HepG2 (cell line): ENCODE results near the gene CATSPERD. TPM values are rescaled to one million over a fixed set of nuclear protein-coding genes. Genes with fewer than 3 reads are reported as not detected.

Experiments
- AGO1 ChIP-seq: fragments of 200-400 bp; formaldehyde crosslinking; IDR thresholded peaks from 2 replicates; pipeline ENCODE4 v1.6.1; 2017; ENCODE audit warnings: mild to moderate bottlenecking, low read depth, low read length, moderate library complexity; ENCODE audit not compliant: poor library complexity, severe bottlenecking
- BRCA1 ChIP-seq: sonication (generic); formaldehyde crosslinking; IDR thresholded peaks from 2 replicates; pipeline ENCODE4 v1.4.0; 2020; ENCODE audit warnings: missing genetic modification reagents
- CBFB ChIP-seq: sonication (generic); formaldehyde crosslinking; IDR thresholded peaks from 2 replicates; pipeline ENCODE4 v1.4.0; 2020; ENCODE audit warnings: missing genetic modification reagents
- FOSL1 ChIP-seq: sonication (generic); formaldehyde crosslinking; IDR thresholded peaks from 2 replicates; pipeline ENCODE4 v1.9.0; 2021; ENCODE audit warnings: missing genetic modification reagents, borderline replicate concordance
- HDAC6 ChIP-seq: fragments of 200-600 bp; sonication (generic); IDR thresholded peaks from 2 replicates; pipeline ENCODE4 v1.7.0; 2017; ENCODE audit warnings: mild to moderate bottlenecking, antibody characterized with exemption, low read length, low read depth
- HHEX ChIP-seq: IDR thresholded peaks from 2 replicates; pipeline ENCODE4 v1.6.1; 2016; ENCODE audit warnings: control low read depth
- HINFP ChIP-seq: sonication (generic); formaldehyde crosslinking; IDR thresholded peaks from 2 replicates; pipeline ENCODE4 v1.4.0; 2020; ENCODE audit warnings: low read depth, mild to moderate bottlenecking, missing genetic modification reagents
- KLF12 ChIP-seq: sonication (generic); formaldehyde crosslinking; IDR thresholded peaks from 2 replicates; pipeline ENCODE4 v1.4.0; 2020; ENCODE audit warnings: missing genetic modification reagents, borderline replicate concordance
- MLLT10 ChIP-seq: sonication (generic); formaldehyde crosslinking; IDR thresholded peaks from 2 replicates; pipeline ENCODE4 v1.4.0; 2020; ENCODE audit warnings: missing genetic modification reagents
- NFKB2 ChIP-seq: sonication (generic); formaldehyde crosslinking; IDR thresholded peaks from 2 replicates; pipeline ENCODE4 v1.4.0; 2020; ENCODE audit warnings: missing genetic modification reagents, borderline replicate concordance
- NR2F1 ChIP-seq, 2 experiments: fragments of 450-650 bp in 1 of 2; formaldehyde crosslinking in 1 of 2; IDR thresholded peaks; 2 replicates each; pipeline versions ENCODE4 v1.5.0 to v1.6.1; 2016 to 2020; ENCODE audit warnings: mild to moderate bottlenecking in 1 of 2, missing compliant biosample characterization in 1 of 2, missing genetic modification reagents in 1 of 2, moderate library complexity in 1 of 2
- PHF20 ChIP-seq: sonication (generic); formaldehyde crosslinking; IDR thresholded peaks from 2 replicates; pipeline ENCODE4 v1.5.0; 2020; ENCODE audit warnings: mild to moderate bottlenecking, missing genetic modification reagents
- RBM39 ChIP-seq: fragments of 200-400 bp; formaldehyde crosslinking; IDR thresholded peaks from one replicate; pipeline ENCODE4 v1.6.1; 2018; ENCODE audit warnings: antibody characterized with exemption, mild to moderate bottlenecking, low read depth, low read length; ENCODE audit not compliant: poor library complexity, severe bottlenecking
- SCMH1 ChIP-seq: sonication (generic); formaldehyde crosslinking; IDR thresholded peaks from 2 replicates; pipeline ENCODE4 v1.9.0; 2021; ENCODE audit warnings: missing genetic modification reagents, mild to moderate bottlenecking, borderline replicate concordance
- SIX4 ChIP-seq: sonication (generic); formaldehyde crosslinking; IDR thresholded peaks from 2 replicates; pipeline ENCODE4 v1.4.0; 2020; ENCODE audit warnings: missing genetic modification reagents
- SP1 ChIP-seq, 2 experiments: fragments of 450-650 bp in 1 of 2; sonication (generic) in 1 of 2; formaldehyde crosslinking in 1 of 2; IDR thresholded peaks; 2 replicates each; pipeline versions ENCODE4 v1.4.0 to v1.6.1; 2016 to 2020; ENCODE audit warnings: missing genetic modification reagents in 1 of 2
- TCF12 ChIP-seq, 2 experiments: fragments of 450-650 bp in 1 of 2; sonication (generic) in 1 of 2; formaldehyde crosslinking in 1 of 2; IDR thresholded peaks; 2 replicates each; pipeline versions ENCODE4 v1.6.1 to v1.8.0; 2017 to 2022; ENCODE audit warnings: antibody characterized with exemption in 1 of 2, mild to moderate bottlenecking in 1 of 2, missing genetic modification reagents in 1 of 2, moderate library complexity in 1 of 2
- XBP1 ChIP-seq: sonication (generic); formaldehyde crosslinking; IDR thresholded peaks from 2 replicates; pipeline ENCODE4 v1.5.0; 2020; ENCODE audit warnings: missing genetic modification reagents
- ZFAT ChIP-seq: sonication (generic); formaldehyde crosslinking; conservative IDR thresholded peaks from 2 replicates; pipeline ENCODE4 v1.8.1; 2023; ENCODE audit warnings: missing genetic modification reagents, inconsistent platforms
- ZNF10 ChIP-seq: sonication (generic); formaldehyde crosslinking; IDR thresholded peaks from 2 replicates; pipeline ENCODE4 v1.4.0; 2020; ENCODE audit warnings: mild to moderate bottlenecking, low read depth, missing genetic modification reagents, borderline replicate concordance
- ZNF251 ChIP-seq: sonication (generic); formaldehyde crosslinking; IDR thresholded peaks from 2 replicates; pipeline ENCODE4 v1.9.0; 2021; ENCODE audit warnings: mild to moderate bottlenecking, missing genetic modification reagents
- ZNF788 ChIP-seq: sonication (generic); formaldehyde crosslinking; IDR thresholded peaks from 2 replicates; pipeline ENCODE4 v1.5.0; 2020; ENCODE audit warnings: mild to moderate bottlenecking, missing genetic modification reagents, borderline replicate concordance
- polyA plus RNA-seq, 8 experiments: library from polyadenylated mRNA; depleted of rRNA in 3 of 8; stranded (reverse) in 7 of 8; unstranded in 1 of 8; fragments of >200 nt; fragmentation: Illumina TruSeq in 4 of 8; extraction: Trizol in 4 of 8; gene quantifications; 2 replicates each; pipeline versions ENCODE4 v1.2.1 to v1.2.3, GENCODE V29; 2011 to 2016; ENCODE audit warnings: low read depth in 4 of 8, missing spikeins in 1 of 8, mixed read lengths in 1 of 8; ENCODE audit not compliant: insufficient read depth in 1 of 8
- total RNA-seq, 5 experiments: library from RNA; depleted of rRNA; stranded (reverse); fragments of >200 nt; fragmentation: Illumina TruSeq; extraction: Trizol; gene quantifications; 2 replicates each; pipeline ENCODE4 v1.2.3, GENCODE V29; 2016; ENCODE audit warnings: low read depth in 1 of 5
- TF ChIP-seq, protein P1 (sequence below): sonication (generic); formaldehyde crosslinking; IDR thresholded peaks from 2 replicates; pipeline ENCODE4 v1.4.0; 2020; ENCODE audit warnings: missing genetic modification reagents
- TF ChIP-seq, protein P2 (sequence below): IDR thresholded peaks from 2 replicates; pipeline ENCODE4 v1.6.1; 2016; ENCODE audit warnings: missing genetic modification reagents, missing compliant biosample characterization
- TF ChIP-seq, protein P3 (sequence below): sonication (generic); formaldehyde crosslinking; IDR thresholded peaks from 2 replicates; pipeline ENCODE4 v1.9.0; 2021; ENCODE audit warnings: missing genetic modification reagents, borderline replicate concordance

CATSPERD gene
- total and polyA plus RNA-seq, 2 of the 13 experiments (the other 11 are each of a cell fraction or from before 2014, with no cell fraction given) = 0.04 TPM; not detected in 1

- no peak for TF ChIP-seq XBP1 (CRISPR knock-in tag)
- no peak for TF ChIP-seq HHEX (CRISPR knock-in tag)
- TF ChIP-seq, protein P1, sequence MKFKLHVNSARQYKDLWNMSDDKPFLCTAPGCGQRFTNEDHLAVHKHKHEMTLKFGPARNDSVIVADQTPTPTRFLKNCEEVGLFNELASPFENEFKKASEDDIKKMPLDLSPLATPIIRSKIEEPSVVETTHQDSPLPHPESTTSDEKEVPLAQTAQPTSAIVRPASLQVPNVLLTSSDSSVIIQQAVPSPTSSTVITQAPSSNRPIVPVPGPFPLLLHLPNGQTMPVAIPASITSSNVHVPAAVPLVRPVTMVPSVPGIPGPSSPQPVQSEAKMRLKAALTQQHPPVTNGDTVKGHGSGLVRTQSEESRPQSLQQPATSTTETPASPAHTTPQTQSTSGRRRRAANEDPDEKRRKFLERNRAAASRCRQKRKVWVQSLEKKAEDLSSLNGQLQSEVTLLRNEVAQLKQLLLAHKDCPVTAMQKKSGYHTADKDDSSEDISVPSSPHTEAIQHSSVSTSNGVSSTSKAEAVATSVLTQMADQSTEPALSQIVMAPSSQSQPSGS (CRISPR knock-in tag) = peak; percentile 47
- TF ChIP-seq ZNF788 (CRISPR knock-in tag) = peak; percentile 54; the same call in 1 of the 2 replicates
- no peak for TF ChIP-seq TCF12 (IDR thresholded peaks at IDR 0.05)
- TF ChIP-seq TCF12 (CRISPR knock-in tag; IDR thresholded peaks at IDR 0.05) = peak; percentile 95
- TF ChIP-seq FOSL1 (CRISPR knock-in tag) = peak; percentile 76
- TF ChIP-seq SP1 (IDR thresholded peaks at IDR 0.05) = no peak; the same call in 1 of the 2 replicates
- peak; percentile 67 for TF ChIP-seq SP1 (CRISPR knock-in tag; IDR thresholded peaks at IDR 0.05)
- TF ChIP-seq SIX4 (CRISPR knock-in tag) = peak; percentile 67; the same call in 1 of the 2 replicates
- no peak for TF ChIP-seq KLF12
- TF ChIP-seq MLLT10 (CRISPR knock-in tag) = no peak
- TF ChIP-seq ZFAT (CRISPR knock-in tag) = no peak
- TF ChIP-seq ZNF10 (CRISPR knock-in tag) = no peak
- no peak for TF ChIP-seq SCMH1 (CRISPR knock-in tag)
- TF ChIP-seq NFKB2 = no peak; the same call in 1 of the 2 replicates
- no peak for TF ChIP-seq BRCA1 (CRISPR knock-in tag)
- peak; percentile 18; the same call in 1 of the 2 replicates for TF ChIP-seq CBFB (CRISPR knock-in tag)
- TF ChIP-seq, protein P2, sequence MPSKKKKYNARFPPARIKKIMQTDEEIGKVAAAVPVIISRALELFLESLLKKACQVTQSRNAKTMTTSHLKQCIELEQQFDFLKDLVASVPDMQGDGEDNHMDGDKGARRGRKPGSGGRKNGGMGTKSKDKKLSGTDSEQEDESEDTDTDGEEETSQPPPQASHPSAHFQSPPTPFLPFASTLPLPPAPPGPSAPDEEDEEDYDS (CRISPR knock-in tag) = peak; percentile 99
- peak; percentile 52; the same call in 1 of the 2 replicates for TF ChIP-seq PHF20 (CRISPR knock-in tag)
- TF ChIP-seq HDAC6 = no peak
- peak; percentile 99 for TF ChIP-seq AGO1
- TF ChIP-seq NR2F1 (CRISPR knock-in tag; IDR thresholded peaks at IDR 0.05) = no peak; a peak in 1 of 4 replicates
- TF ChIP-seq, protein P3, sequence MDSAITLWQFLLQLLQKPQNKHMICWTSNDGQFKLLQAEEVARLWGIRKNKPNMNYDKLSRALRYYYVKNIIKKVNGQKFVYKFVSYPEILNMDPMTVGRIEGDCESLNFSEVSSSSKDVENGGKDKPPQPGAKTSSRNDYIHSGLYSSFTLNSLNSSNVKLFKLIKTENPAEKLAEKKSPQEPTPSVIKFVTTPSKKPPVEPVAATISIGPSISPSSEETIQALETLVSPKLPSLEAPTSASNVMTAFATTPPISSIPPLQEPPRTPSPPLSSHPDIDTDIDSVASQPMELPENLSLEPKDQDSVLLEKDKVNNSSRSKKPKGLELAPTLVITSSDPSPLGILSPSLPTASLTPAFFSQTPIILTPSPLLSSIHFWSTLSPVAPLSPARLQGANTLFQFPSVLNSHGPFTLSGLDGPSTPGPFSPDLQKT (CRISPR knock-in tag) = no peak
- TF ChIP-seq HINFP (CRISPR knock-in tag) = peak; percentile 87
- TF ChIP-seq ZNF251 (CRISPR knock-in tag) = no peak; the same call in 1 of the 2 replicates
- TF ChIP-seq RBM39 = peak; percentile 91
These were observed 107.6 kb downstream of the CATSPERD start (continued) for GRCh38 chr19:5827891-5828660.
